ENCODE data around the gene RIC3.

RIC3 gene

DNA sequence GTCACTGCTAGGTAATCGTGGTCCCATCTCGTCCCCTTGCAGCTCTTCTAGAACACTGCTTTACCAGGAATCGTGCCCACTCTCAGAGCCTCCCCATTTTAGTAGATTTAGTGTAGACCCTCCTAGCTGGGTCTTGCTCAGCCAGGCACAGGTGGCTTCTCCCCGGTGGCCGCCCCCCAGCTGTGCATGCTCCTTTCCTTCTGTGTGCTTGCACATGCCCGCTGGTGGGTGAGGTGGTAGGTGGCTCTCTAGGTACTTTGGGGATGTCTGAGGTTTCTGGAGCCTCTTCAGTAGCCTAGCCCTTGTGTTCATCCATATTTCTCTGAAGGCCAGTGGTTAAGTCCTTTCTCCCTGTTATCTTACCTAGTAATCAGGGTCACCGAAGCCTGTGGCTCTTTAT, 82.3 kb downstream of the RIC3 start:
- no peak for DNase-seq (ENCODE audit: low read depth)

DNA sequence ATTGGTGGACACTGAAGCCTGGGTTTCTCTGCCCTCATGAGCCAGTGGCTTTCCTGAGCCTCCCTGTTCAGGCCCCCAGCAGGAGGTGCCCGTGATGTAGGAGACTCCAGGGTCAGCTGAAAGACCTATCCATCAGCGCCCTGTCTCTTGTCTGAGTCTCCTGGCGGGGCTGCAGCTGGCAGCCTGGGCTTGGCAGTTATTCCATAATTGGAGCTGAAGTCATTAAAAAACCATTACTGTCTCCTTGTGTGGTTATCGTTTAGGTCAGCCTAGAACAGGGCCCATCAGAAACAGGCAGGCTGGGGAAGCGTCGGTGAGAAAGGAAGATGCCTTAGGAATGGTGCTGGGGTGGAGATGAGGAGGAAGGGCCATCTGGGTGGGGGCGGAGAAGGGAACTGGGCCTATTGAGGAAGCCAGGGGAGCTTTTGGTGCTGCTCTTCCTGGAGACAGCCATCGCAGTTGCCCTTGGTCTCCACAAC, 82.8 kb downstream of the RIC3 start:
- no peak for DNase-seq (ENCODE audit: low read depth)

DNA sequence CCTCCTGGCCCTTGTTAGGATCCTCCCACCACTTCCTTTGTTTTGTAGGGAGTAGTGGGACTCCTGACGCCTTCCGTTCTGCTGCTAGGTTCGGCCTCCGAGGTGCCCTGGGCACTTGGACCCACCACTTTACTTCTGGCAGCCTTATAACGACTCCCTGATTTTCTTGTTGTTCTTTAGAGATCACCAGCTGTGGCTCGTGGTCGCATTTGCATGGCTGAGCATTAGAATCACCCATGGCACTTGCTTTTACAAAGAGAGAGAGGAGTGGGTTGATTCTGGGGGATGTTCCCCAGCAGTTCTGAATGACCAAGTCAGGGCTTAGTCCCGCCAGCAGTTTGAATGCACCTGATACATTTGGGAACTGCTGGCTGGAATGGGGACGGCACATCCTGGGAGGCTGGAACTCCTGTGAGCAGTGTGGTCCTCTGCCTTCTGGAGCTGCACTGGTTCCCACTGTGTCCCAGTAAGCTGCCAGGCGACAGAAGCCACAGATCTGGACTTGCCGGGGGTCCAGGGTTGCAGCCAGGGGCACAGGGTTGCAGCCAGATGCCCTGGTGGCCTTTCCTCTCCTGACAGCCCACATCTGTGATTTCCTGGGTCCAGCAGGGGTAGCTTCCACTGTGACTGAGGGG, 83.7 kb downstream of the RIC3 start:
- DNase-seq (ENCODE audit: low read depth) = no peak

DNA sequence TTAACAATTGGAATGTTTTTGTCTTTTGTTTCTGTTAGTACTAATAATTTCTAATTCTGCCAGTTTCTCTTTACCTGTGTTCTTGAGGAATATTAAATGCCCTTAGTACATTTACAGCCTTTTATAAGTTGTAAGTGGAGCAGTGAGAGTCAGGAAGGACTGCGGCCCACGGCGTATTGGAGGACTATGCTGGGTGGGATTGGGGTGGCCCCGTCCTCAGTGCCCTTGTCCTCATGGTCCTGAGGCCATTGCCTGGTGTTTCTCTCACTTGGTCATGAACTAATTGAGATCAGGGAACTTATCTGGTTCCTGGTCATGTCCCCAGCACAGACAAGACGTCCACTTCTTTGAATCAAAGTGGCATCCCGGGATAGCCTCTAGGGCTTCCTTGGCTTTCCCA, 84.5 kb downstream of the RIC3 start:
- DNase-seq (ENCODE audit: low read depth) = no peak

DNA sequence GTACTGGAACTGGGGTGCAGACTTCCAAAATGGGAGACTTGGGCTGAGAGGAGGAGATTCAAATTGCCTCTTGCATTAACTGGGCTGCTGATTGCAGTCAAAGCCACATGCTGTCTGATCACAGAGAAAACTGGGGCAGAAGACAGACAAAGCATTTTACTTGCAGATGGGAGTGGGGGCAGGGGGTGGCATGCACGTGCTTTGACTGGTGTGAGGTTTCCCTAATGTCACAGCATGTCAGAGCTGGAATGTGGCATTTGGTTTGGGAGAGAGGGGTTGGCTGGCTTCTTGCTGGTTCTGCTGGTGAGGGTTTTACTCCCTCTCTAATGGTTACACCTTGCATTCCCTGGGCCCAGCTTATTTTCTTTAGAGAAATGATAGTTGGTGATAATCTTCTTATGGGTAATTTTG, 84.9 kb downstream of the RIC3 start:
- DNase-seq (ENCODE audit: low read depth) = no peak

DNA sequence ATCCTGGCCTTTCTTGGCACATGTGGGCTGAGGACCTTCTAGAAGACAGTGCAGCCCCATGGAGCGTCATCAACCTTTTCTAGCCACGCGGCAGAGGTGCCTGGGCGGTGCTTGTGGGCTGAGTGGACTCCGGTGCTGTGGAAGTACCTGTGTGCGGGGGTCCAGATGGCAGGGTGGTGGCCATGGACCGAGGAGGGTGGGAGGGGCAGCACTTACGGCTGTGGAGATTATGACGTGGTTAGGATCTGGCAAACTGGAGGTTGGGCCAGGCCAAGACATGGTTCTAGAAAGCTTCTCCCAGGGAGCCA, 85.8 kb downstream of the RIC3 start:
- no peak for DNase-seq (ENCODE audit: low read depth)

DNA sequence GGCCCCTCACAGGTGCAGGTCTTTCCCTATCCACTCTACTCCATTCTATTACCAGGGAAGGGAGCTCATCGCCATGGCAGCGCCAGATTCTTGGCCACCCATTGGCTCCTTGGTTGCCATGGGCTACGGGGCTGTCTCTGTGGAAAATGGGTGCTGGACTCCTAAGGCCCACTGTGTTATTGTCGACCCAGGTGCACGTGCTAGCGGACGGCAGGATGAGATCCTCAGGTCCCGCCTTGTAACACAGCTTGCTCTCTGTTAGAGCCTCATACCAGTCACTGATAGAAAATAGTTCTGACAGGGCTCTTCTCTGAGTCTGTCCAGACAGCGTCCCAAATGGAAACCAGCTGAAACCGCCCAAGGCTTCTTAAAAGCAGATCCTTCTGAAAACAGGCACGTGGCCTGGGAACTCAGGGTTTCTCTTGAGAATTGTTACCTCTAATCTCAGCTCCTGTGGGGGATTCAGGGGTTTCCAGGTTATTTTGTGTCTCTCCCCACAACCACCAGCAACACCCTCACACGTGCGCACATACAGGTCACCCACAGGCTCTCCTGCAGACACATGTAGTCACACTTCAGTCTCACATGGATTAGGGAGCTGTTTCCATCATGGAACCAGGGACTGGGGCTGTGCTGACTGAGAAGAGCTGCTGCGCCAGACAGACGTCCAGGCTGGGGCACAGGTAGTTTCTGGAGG, 86.3 kb downstream of the RIC3 start:
- no peak for DNase-seq (ENCODE audit: low read depth)

DNA sequence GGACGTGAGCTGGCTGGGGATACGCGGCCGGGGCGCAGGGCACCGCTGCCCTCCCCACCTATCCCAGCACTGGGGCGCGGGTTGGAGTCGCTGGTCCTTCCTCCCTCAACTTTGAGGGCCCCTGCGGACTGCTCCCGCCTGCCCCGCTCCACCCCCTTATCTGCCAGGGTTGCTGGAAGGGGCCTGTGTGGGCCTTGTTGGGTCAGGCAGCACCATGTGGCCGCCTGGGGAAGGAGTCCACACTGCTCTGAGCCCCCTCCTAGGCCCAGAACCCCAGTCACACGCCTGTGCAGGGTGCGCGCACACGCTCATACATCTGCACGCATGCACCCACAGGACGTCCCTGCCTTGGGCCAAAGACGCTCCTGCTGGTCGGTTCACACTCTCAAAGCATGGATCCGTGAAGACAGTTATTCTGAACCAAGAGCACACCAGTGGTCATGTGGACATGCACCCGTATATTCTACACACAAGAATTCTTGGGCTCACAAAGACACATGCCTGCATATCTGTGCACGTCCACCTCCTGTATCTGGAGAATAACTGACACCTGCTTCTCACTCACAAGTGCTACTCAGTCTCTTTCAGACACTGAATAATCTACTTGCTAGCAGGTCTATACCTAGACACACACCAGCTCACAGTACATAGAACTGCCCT, 87.1 kb downstream of the RIC3 start:
- DNase-seq (ENCODE audit: low read depth) = no peak

DNA sequence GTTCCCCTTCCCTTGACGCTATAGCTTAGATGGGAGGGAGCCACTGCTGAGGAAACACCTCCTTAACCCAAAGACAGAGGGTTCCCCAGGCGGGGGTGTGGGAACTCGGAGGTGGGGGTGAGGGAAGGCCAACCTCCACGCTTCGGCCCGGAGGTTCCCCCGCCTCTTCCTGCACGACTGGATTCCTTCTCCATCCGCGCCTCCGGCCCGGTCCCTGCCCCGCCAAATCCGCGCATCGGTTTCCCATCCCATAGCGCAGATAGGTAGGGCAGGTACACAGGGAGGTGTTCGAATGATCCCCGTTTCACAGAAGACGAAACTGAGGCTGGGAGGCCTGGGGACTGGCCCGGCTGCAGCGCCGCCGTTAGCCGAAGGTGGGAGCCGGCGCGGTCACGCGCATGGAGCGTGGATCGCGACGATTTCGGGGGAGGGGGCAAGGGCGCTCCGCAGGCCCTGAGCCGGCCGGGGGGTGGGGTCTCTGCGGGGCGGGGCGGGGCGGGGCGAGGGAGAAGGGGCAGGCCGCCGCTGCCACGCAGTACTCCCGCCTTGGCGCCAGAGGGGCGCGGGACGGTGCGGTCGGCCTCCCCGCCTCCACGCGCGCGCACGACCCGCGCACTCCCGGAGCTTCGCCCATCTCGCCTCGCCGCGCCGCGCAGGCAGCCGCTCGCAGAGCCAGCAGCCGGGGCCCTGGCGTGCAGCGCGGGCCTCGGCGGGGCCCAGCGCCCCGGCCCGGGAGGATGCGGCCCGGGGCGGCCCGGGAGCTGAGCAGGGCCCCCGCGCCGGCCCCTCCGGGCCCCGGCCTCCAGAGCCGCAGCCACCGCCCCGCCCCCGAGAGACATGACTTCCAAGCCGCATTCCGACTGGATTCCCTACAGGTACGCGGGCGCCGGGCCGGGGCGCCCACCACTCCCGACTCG, 87.9 kb downstream of the RIC3 start, which contains the start of gene TUB:
TUB (plus strand) TSS at position 538 of the 917 bp plus-strand sequence; CDS start at position 838, 300 bp downstream.
- no peak for DNase-seq (ENCODE audit: low read depth)

DNA sequence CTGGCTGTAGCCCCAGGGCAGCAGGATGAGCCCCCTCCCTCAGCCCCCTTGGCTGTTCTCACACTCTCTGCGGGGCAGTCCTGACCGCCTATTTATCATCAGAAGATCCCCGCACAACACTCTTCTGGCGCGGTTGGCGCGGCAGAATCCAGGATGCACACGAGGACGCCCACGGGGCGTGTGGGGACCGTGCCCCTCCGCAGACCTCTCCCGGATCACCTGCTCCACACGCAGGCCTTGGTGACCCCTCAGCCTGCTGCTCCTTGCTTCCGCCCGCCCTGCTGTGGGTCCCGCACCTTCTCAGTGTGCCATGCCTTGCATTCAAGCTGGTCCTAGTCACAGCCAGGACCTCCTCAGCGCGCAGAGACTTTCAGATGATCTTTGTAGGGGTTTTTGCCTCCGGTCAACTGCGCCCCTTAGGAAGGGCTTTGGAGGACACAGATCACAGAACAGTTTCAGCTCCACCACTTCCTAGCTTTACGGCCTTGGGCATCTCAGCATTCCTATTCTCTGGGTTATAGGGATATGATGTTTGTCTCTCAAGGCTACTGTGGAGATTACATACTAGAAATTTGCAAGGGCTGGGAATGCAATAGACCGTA, 88.7 kb downstream of the RIC3 start:
- no peak for DNase-seq (ENCODE audit: low read depth)

DNA sequence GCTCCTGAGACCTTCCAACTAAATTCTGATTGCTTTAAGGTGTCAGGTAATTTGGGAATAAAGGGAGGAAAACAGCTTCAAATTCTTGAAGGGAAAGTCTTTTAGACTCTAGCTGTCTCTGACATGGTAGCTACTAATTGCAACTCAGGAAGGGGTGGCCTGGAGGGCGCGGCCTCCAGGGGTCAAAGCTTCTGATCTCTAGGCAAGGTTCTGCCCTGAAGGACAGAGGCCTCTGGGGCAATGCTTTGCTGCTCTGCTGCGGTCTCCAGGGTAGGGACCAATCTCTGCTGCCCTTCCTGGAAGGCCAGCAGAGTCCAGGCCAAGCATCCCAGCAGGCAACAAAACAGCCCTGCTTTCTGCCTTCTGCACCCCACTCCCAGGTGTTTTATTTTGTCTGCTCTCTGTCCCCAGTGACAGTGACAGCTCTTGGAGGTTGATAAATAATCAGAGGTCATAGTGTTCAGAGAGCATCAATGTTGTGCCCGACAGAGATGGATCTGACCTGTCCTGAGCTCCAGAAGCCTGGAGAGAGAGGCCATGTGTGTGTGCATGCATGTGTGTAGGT, 89.6 kb downstream of the RIC3 start:
- no peak for DNase-seq (ENCODE audit: low read depth)

DNA sequence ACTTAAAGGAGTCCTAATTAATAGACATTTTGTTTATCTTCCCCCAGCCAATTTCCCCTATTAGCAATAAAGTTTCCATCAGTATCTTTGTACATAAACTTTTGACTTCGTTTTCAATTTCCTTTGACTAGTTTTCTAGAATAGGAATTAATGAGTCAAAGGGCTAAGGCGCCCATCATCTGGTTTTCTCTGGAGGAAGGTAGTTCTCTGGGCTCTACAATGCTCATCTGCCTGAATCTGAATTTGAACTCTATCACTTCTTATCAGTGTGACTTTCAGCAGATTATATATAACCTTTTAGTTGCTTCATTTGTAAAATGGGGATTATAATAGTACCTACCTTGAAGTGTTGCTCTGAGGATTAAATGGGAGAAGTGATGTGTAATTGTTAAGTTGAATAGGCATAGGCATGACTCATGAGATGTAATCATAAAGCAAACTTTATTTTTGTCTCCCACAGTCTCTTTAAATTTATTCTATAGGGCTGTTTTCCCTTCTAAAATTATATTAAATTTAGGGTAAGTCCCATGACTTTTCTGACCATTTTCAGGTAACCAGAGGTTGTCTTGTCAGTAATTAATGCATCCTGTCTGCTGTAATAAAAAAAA, 93.6 kb downstream of the RIC3 start:
- no peak for DNase-seq (ENCODE audit: low read depth)

DNA sequence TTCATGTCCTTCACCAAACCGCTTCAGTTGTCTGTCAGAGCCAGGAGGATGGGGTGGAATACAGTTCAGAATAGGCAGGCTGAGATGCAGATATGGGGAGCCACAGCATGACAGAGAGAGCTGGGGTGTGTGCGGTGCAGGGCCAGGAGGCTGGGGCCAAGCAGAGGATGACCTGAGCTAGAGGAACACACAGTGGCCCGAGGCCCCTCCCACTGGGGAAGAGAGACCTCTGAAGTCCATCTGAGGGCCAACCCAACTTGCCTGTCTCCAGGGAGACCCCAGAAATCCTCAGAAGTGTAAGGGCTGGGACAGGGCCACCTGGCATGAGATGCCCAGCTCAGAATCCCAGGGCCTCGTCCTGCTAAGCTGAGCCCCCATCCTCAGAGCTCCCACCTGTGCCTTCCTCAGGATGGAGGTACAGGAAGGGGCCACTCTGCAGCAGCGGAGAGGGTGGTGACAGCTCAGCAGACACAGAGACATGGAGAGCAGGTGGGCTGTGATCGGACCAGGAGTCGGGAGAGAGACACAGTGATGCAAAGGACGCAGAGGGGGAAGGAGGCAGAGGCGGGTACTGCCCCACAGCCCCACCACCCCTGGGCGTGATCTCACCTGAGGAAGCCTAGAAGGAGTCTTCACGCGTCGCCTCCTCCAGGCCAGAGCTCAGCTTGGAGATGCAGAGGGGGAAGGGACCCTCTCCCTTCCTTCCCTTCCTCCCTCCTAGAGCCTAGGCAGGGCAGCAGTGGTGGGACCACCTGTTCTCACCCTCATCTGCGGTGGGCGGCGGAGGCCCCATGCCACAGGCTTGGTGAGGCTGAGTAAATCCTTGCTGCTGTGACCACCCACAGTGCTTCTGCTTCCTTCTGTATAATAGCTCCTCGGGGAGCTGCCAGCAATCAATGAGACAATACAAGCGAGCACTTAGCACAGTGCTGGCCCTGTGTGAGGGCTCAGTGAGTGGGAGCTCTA, 96.9 kb downstream of the RIC3 start:
- DNase-seq (ENCODE audit: low read depth) = no peak

DNA sequence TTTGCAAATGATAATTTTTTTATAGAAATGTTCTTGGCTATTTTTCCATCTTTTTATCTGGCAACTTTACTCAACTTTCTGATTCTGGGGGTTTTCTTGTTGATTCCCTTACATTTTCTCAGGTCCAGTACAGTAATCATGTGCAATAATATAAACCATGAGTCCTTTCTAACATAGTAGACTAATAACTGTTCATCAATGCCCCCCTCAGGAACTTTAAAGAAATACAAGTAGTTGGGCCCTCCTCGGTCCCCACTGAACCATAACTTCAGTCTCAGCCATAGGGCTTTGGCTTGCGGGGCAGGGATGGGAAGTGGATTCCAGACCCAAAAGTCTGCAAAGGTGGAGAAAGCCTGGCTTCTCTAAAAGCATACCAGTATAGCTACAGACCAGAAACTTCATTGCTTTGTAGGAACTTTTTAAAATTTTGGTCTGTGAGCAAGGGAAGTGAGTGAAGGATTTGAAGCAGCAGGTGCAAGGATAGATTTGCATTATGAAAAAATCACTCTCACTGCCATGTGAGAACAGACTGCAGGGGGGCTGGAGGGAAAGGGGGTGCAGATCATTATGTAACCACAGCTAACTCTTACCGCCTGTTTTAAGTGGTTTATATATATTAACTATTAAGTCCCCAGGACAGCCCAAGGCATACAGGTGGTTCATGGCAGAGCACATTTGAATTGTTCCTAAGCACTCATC, 98.3 kb downstream of the RIC3 start:
- DNase-seq (ENCODE audit: low read depth) = no peak

DNA sequence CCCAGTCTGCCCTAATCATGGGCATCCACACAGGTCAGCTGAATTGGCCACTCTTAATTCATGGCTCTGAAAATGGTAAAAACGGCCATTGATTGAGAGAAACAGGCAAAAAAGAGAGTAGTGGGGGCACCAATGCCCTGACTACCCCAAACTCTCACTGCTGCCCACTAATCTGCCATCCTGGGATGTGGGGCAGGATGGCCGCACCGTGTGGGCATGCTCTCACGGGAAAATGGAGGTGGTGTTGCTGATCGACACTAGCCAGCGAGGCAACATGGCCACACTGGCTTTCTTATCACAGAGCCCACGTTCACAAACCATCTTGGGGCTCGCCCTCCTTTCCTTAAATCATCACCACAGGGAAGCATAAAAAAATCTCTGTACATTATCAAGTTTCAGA, 99.1 kb downstream of the RIC3 start:
- no peak for DNase-seq (ENCODE audit: low read depth)

DNA sequence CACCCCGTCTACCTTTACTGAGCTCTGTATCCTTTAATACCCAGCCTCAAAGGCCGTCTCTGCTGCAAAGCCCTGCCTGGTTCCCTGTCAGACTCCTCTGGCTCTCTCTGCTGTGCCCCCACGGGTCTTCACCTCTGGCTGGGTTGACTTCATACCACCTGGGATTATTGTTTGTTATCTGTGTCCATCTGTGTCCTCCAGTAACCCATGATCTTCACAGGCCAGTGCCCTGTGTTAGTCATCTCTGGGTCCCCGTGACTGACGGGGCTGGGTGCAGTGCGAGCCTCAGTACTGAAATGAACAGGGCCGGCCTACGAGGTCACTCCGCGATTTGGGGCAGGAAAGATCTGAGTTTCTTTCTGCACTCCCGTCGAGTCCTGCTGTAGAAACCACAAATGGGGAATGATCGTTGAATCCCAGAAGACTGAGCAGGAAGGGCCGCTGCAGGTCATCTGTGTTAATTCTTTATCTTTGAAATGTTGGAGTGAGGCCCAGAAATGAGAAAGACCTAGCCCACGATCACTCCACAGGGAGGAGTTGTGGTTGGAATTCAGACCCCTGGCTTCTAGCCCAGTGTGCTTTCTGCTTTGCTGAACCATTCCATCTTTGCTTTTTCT, 100.1 kb downstream of the RIC3 start:
- DNase-seq (ENCODE audit: low read depth) = peak; percentile 82

DNA sequence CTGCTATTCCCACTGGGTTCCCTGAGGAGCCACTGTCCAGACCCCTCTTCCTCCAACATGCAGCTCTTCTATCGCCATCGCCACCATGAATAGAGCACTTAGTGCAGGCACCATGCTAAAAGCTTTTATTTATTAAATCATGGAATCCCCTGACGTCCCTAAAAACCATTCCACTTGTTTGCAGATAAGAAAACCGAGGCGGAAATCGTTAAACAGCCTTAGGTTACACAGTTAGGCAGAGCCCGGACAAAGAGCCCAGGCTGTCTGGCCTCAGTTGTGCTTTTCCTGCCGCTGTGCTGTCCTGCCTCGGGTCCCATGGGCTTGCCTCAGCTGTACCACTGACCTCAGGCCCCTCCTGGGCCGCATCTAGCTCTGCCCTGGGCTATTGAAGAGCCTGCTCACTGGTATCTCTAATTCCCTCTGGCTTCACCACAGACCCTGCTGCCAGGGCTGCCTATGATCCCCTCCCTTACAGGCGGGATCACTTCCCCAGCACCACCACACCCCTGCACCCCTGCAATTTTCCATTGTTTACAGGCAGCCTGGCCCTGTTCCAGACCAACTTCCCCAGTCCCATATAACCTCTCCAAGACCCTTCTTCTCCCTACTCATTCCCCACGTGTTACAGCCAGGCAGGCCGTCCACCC, 100.8 kb downstream of the RIC3 start:
- no peak for DNase-seq (ENCODE audit: low read depth)

DNA sequence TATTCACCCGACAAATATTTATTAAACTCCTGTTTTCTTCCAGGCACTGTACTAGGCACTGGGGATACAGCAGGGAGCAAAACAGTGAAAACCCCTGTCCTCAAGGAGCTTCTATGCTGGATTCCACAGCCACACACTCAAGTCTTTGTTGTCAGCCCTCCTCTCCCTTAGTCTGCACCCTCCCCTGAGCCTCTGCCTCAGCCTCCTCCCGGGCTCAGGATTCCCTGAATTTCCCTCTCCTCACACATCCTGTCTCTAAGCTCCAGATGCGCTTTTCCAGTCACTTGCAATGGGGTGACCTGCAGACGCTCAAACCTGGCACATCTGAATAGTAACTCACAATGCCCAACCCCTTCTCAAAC, 101.3 kb downstream of the RIC3 start:
- no peak for DNase-seq (ENCODE audit: low read depth)
